GM12891 (cell line): ENCODE measurements around the gene SASH1.

Source experiments
- DNase-seq: peaks from one replicate; pipeline ENCODE4 v3.0.0; 2011; ENCODE audit warnings: low spot score; ENCODE audit not compliant: insufficient read length
- FAIRE-seq: peaks from 2 replicates; lab custom pipeline; 2011; peaks lifted over from hg19 to GRCh38; lab: Jason Lieb, UNC
- PAX5 ChIP-seq: IDR thresholded peaks from 2 replicates; pipeline ENCODE4 v1.6.1; 2011; ENCODE audit warnings: low read length, moderate library complexity, mild to moderate bottlenecking; ENCODE audit not compliant: insufficient read depth, severe bottlenecking
- POLR2A ChIP-seq: IDR thresholded peaks from 2 replicates; pipeline ENCODE4 v1.6.1; 2011; ENCODE audit warnings: low read depth, low read length, control low read depth
- POLR2AphosphoS5 ChIP-seq: IDR thresholded peaks from 2 replicates; pipeline ENCODE4 v1.6.1; 2011; ENCODE audit warnings: low read depth, low read length, control low read depth
- POU2F2 ChIP-seq: IDR thresholded peaks from 2 replicates; pipeline ENCODE4 v1.6.1; 2011; ENCODE audit warnings: low read depth, mild to moderate bottlenecking, control low read depth, low read length, moderate library complexity
- SPI1 ChIP-seq: IDR thresholded peaks from 2 replicates; pipeline ENCODE4 v1.6.1; 2011; ENCODE audit warnings: low read depth, low read length, control low read depth
- TAF1 ChIP-seq: IDR thresholded peaks from 2 replicates; pipeline ENCODE4 v1.6.1; 2011; ENCODE audit warnings: low read depth, low read length, control low read depth

The SASH1 gene

GRCh38 chr6:148545901-148546300 lies 203.3 kb downstream of the SASH1 start:
- TF ChIP-seq TAF1 (no peak), SPI1 (no peak), PAX5 (no peak), POLR2AphosphoS5 (no peak), POLR2A (no peak), POU2F2 (no peak)
- no peak for FAIRE-seq
- DNase-seq: no peak

- FAIRE-seq: no peak
- TF ChIP-seq PAX5 (no peak), POU2F2 (no peak), TAF1 (no peak), SPI1 (no peak), POLR2A (no peak), POLR2AphosphoS5 (no peak)
- DNase-seq: no peak
These were observed 204.5 kb downstream of the SASH1 start for GRCh38 chr6:148547110-148547509.

- FAIRE-seq: no peak
- DNase-seq: no peak
- TF ChIP-seq POU2F2 (no peak), POLR2AphosphoS5 (no peak), PAX5 (no peak), POLR2A (no peak), SPI1 (no peak), TAF1 (no peak)
These were observed 205.6 kb downstream of the SASH1 start for GRCh38 chr6:148548065-148548748.

GRCh38 chr6:148548749-148549140 lies 206.1 kb downstream of the SASH1 start:
- FAIRE-seq (no peak), DNase-seq (no peak)
- no peak for TF ChIP-seq TAF1
- no peak for TF ChIP-seq POLR2AphosphoS5
- TF ChIP-seq POLR2A: no peak
- TF ChIP-seq PAX5: no peak
- no peak for TF ChIP-seq SPI1
- no peak for TF ChIP-seq POU2F2

GRCh38 chr6:148550569-148550968 lies 207.9 kb downstream of the SASH1 start:
- no peak for TF ChIP-seq TAF1
- no peak for TF ChIP-seq SPI1
- DNase-seq (no peak), FAIRE-seq (no peak)

- FAIRE-seq (no peak), DNase-seq (no peak)
These were observed 208.6 kb downstream of the SASH1 start for GRCh38 chr6:148551226-148551625.

GRCh38 chr6:148556410-148556809 lies 213.8 kb downstream of the SASH1 start:
- DNase-seq (no peak), FAIRE-seq (no peak)
- TF ChIP-seq PAX5: no peak
- TF ChIP-seq POU2F2: no peak
- TF ChIP-seq POLR2A: no peak

More at GRCh38 chr6:148551226-148551625, 208.6 kb downstream of the SASH1 start:
- TF ChIP-seq POLR2AphosphoS5 (no peak), PAX5 (no peak), SPI1 (no peak), POU2F2 (no peak), TAF1 (no peak), POLR2A (no peak)

GRCh38 chr6:148557796-148558321 lies 215.2 kb downstream of the SASH1 start:
- peak; percentile 65 for FAIRE-seq
- no peak for TF ChIP-seq POLR2AphosphoS5
- no peak for TF ChIP-seq TAF1
- no peak for TF ChIP-seq POLR2A
- TF ChIP-seq POU2F2: no peak
- no peak for TF ChIP-seq PAX5
- no peak for TF ChIP-seq SPI1
- no peak for DNase-seq

- peak; percentile 86 for FAIRE-seq
- peak; percentile 68 for DNase-seq
- TF ChIP-seq POLR2AphosphoS5 (no peak), TAF1 (0 out of 2 replicates have a peak, but pooled peaks have one; percentile 16)
These were observed 217.3 kb downstream of the SASH1 start for GRCh38 chr6:148559848-148560433.

- no peak for DNase-seq
- FAIRE-seq: no peak
- no peak for TF ChIP-seq TAF1
These were observed 219.0 kb downstream of the SASH1 start for GRCh38 chr6:148561629-148562028.
